AG04450 (cell line): Measurements from ENCODE around the gene UPF1. TPM values are rescaled to one million over a fixed set of nuclear protein-coding genes. Genes with fewer than 3 reads are reported as not detected.
"Not testable (repeated sequence)": the region's sequence is repeated elsewhere in the genome, so short reads cannot be mapped to it uniquely, and the experiment has no call there.

ENCODE experiments used
- CTCF ChIA-PET: fragments of 300-600, 350-600 bp; formaldehyde crosslinking; extraction: SDS; loops from one replicate; lab custom pipeline; 2022; ENCODE audit warnings: antibody characterized with exemption, inconsistent platforms; lab: Charles Lee
- POLR2A ChIA-PET: fragments of 350-600 bp; formaldehyde crosslinking; extraction: SDS; loops from one replicate; lab custom pipeline; 2021; ENCODE audit warnings: antibody characterized with exemption, inconsistent platforms; lab: Yijun Ruan, JAX
- DNase-seq: peaks from one replicate; pipeline ENCODE4 v3.0.0-alpha.2; 2011; ENCODE audit warnings: low read depth, low spot score
- H3K27ac ChIP-seq: one replicate; pipeline ENCODE4 v1.5.1; 2012; ENCODE audit warnings: low read depth, low read length, control low read depth
- H3K27me3 ChIP-seq: one replicate; pipeline ENCODE4 v1.6.0; 2012; ENCODE audit warnings: low read length; ENCODE audit not compliant: control insufficient read depth, insufficient read depth
- H3K4me3 ChIP-seq: 2 replicates; pipeline ENCODE4 v1.5.1; 2011; ENCODE audit warnings: mild to moderate bottlenecking, low read depth, low read length, control low read depth
- H3K9me3 ChIP-seq: 2 replicates; pipeline ENCODE4 v1.5.1; 2012; ENCODE audit warnings: low read length; ENCODE audit not compliant: control insufficient read depth, insufficient read depth
- CTCF ChIP-seq: IDR thresholded peaks from 2 replicates; pipeline ENCODE4 v1.5.1; 2011; ENCODE audit warnings: low read depth, low read length, control low read depth, inconsistent platforms
- polyA plus RNA-seq: library from polyadenylated mRNA; depleted of rRNA; stranded (reverse); fragments of >200 nt; gene quantifications from 2 replicates; pipeline ENCODE4 v1.2.3, GENCODE V29; 2011

Gene UPF1
- polyA plus RNA-seq, 1 experiment: 28.2 TPM

DNA sequence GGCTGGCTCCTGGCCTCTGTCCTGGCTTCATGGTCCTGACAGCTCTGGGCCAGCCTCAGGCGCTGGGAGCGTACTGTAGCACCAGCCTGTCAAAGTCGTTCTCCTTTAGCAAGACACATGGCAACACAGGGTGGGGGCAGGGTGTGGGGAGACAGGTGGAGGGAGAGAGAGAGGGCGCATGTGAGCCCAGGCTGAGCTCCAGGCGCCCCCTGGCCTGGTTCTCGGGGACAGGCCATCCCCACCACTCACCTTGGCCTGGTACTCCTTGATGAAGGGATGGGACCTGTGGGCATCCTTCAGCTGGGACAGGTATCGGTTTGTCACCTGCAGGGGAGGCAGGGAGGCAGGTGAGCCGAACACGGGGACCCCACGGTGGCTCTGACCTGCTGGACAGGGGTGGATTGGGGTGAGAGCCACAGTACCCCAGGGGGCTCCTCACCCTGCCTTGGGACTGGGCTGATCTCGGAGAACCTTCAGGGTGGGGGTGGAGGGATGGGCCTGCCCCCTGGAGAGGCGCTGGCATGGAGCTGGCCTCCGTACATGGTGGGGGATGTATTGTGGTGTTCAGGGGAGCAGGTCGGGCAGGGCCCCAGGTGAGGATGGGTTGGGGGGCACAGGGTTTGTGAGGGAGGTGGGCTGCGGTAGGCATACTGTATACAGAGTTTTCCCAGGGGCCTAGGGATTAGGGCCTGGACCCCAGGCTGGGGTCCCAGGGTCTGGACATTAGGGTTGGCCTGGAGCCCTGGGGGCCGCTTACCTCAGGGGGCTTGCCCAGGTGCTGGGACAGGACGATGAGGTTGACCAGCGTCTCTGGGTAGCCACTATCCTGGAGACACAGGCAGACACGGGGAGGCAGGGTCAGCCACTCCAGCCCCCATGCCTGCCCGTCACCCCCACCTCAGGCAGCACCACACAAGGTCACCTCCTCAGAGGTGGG is 68.1 kb downstream of the UPF1 start:
- TF ChIP-seq CTCF: no peak
- no peak overlapping the region for H3K4me3 ChIP-seq
- DNase-seq: no peak
- H3K9me3 ChIP-seq: peaks cover 3% of the 10 kb centered on the region; the same call in 1 of the 2 replicates
- no peak overlapping the region for H3K27ac ChIP-seq
- H3K27me3 ChIP-seq: peaks cover 2% of the 10 kb centered on the region
- CTCF ChIA-PET: no interaction called here
- POLR2A ChIA-PET: interaction anchor here (0.5 kb wide), 1 partner anchor 329 kb away, joined by 5 read pairs; no protein-coding TSS in a partner anchor

DNA sequence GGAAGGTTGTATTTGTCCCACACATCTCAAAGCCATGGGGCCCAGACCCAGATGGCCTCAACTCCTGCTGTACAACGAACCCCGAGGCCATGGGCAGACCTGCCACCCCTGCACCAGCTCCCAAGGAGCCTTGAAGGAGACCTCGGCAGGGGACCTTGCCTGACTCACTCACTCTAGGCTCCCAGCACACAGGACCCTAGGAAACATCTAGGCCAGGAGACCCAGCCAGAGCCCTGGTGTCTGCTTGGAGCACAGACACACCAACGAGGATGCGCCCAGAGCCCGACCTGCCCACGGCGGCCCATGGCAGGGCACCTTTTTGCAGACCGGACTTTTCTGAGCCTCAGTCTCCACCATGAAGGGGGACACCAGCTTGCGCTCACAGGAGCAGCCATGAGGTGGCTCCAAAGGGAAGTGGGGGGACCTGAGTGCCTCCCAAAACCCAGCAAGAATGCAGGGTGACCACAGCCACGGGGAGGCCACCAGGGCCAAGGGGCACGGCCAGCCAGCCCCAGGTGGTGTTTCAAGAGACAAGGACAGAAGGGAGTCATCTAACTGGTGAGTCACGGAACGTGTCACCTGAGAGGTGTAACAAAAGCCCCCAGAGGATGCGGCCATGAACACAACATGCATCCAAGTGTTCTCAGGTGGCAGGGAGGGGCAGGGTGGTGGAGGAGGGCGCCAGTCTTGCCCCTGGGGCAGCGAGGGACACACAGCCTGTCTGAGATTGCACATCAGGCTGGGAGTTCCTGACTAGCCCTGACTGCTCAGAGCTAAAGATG is 69.1 kb downstream of the UPF1 start:
- POLR2A ChIA-PET: interaction anchor here (1.3 kb wide), 1 partner anchor 18 kb away, joined by 5 read pairs; the partner anchor contains the start of genes COPE and DDX49
- no peak for TF ChIP-seq CTCF
- Histone ChIP-seq H3K4me3 (no peak overlapping the region), H3K9me3 (peaks cover 3% of the 10 kb centered on the region; the same call in 1 of the 2 replicates), H3K27ac (no peak overlapping the region), H3K27me3 (no peaks in the 10 kb centered on the region)
- CTCF ChIA-PET: no interaction called here
- no peak for DNase-seq

DNA sequence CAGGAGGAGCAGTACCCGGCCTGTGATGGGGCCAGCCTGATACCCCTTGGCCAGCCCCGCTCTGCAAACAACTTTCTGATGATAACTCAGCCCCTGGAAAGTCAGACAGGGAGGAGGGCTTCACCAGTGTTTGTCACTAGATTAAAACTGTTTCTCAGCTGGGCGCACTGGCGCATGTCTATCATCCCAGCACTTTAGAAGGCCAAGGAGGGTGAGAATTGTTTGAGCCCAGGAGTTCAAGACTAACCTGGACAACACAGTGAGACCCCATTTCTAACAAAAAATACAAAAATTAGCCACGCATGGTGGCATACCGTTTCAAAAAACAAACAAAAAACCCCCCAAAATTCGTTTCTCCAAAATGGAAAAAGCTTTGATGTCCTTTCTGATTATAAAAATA is 69.7 kb downstream of the UPF1 start:
- TF ChIP-seq CTCF: no peak
- no peak for DNase-seq
- Histone ChIP-seq H3K27ac (no peak overlapping the region), H3K4me3 (no peak overlapping the region), H3K27me3 (no peaks in the 10 kb centered on the region), H3K9me3 (peaks cover 3% of the 10 kb centered on the region; the same call in 1 of the 2 replicates)
- ChIA-PET POLR2A (interaction anchor here (1.3 kb wide), 1 partner anchor 18 kb away, joined by 5 read pairs; the partner anchor contains the start of genes COPE and DDX49), CTCF (no interaction called here)

DNA sequence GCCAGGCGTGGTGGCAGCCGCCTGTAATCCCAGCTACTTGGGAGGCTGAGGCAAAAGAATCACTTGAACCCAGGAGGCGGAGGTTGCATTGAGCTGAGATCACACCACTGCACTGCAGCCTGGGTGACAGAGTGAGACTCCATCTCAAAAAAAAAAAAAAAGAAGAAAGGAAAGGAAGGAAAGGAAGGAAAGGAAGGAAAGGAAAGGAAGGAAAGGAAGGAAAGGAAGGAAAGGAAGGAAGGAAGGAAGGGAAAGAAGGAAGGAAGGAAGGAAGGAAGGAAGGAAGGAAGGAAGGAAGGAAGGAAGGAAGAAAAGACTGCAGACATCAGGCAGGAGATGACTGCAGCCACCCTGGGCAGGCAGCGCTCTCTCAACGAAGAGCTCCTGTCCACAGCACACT is 70.8 kb downstream of the UPF1 start:
- POLR2A ChIA-PET, H3K4me3 ChIP-seq, DNase-seq, H3K9me3 ChIP-seq, H3K27ac ChIP-seq, H3K27me3 ChIP-seq: not testable (repeated sequence)
- CTCF ChIA-PET: interaction anchor here (0.6 kb wide), 1 partner anchor 55 kb away, joined by 3 read pairs; no protein-coding TSS in a partner anchor
